Body of pancreas (tissue), 4 donors: Measurements from ENCODE around the gene BOD1L1.

ENCODE experiments used
- CTCF ChIP-seq, 7 experiments: fragments of 450-650 bp in 4 of 7; fragments of 200-600 bp in 3 of 7; sonication (generic) in 3 of 7; IDR thresholded peaks; one replicate each; pipeline ENCODE4 v1.5.1; 2016 to 2019; ENCODE audit warnings: antibody characterized with exemption in 7 of 7
- POLR2A ChIP-seq, 3 donors: fragments of 450-650 bp; IDR thresholded peaks; one replicate each; pipeline ENCODE4 v1.6.1; 2016; ENCODE audit warnings: antibody characterized with exemption in 3 of 3, mild to moderate bottlenecking in 2 of 3

GRCh38 chr4:13527192-13527980 is 100.1 kb downstream of the BOD1L1 start:
- TF ChIP-seq CTCF (IDR thresholded peaks at IDR 0.05): no peak
- no peak for TF ChIP-seq POLR2A (IDR thresholded peaks at IDR 0.05)
